GM23338 (cell line): Measurements from ENCODE around the gene TRPC6.

Source experiments
- CREB1 ChIP-seq: fragments of 250-450 bp; sonication (Bioruptor Pico); IDR thresholded peaks from 2 replicates; pipeline ENCODE4 v1.5.0; 2020; ENCODE audit warnings: low read depth, mild to moderate bottlenecking, moderate library complexity
- EZH2 ChIP-seq: fragments of 200-600 bp; sonication (generic); IDR thresholded peaks from one replicate; pipeline ENCODE4 v1.8.0; 2017; ENCODE audit warnings: antibody characterized with exemption, mild to moderate bottlenecking, low read depth; ENCODE audit not compliant: unreplicated experiment
- EZH2phosphoT487 ChIP-seq: fragments of 200-600 bp; sonication (generic); IDR thresholded peaks from one replicate; pipeline ENCODE4 v1.8.1; 2018; ENCODE audit warnings: antibody characterized with exemption; ENCODE audit not compliant: unreplicated experiment
- POLR2AphosphoS5 ChIP-seq: IDR thresholded peaks from 2 replicates; pipeline ENCODE4 v1.6.1; 2016; ENCODE audit warnings: antibody characterized with exemption, low read depth
- REST ChIP-seq: IDR thresholded peaks from one replicate; pipeline ENCODE4 v1.6.1; 2018; ENCODE audit warnings: antibody characterized with exemption; ENCODE audit not compliant: unreplicated experiment
- TF ChIP-seq, protein P1 (sequence below), 2 experiments: fragments of 200-600 bp in 1 of 2; sonication (generic) in 1 of 2; conservative IDR thresholded peaks; 2 replicates each; pipeline versions ENCODE4 v1.5.1 to v1.6.1; 2016 to 2017; ENCODE audit warnings: antibody characterized with exemption in 2 of 2, low read depth in 2 of 2, mild to moderate bottlenecking in 2 of 2, moderate library complexity in 1 of 2

GRCh38 chr11:101523634-101524260 lies 60.1 kb downstream of the TRPC6 start:
- TF ChIP-seq EZH2 (no peak), EZH2phosphoT487 (no peak), CREB1 (CRISPR knock-in tag) (no peak), POLR2AphosphoS5 (no peak), REST (no peak)
- TF ChIP-seq, protein P1, sequence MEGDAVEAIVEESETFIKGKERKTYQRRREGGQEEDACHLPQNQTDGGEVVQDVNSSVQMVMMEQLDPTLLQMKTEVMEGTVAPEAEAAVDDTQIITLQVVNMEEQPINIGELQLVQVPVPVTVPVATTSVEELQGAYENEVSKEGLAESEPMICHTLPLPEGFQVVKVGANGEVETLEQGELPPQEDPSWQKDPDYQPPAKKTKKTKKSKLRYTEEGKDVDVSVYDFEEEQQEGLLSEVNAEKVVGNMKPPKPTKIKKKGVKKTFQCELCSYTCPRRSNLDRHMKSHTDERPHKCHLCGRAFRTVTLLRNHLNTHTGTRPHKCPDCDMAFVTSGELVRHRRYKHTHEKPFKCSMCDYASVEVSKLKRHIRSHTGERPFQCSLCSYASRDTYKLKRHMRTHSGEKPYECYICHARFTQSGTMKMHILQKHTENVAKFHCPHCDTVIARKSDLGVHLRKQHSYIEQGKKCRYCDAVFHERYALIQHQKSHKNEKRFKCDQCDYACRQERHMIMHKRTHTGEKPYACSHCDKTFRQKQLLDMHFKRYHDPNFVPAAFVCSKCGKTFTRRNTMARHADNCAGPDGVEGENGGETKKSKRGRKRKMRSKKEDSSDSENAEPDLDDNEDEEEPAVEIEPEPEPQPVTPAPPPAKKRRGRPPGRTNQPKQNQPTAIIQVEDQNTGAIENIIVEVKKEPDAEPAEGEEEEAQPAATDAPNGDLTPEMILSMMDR (conservative IDR thresholded peaks at IDR 0.05; ENCODE audit: low read depth in 2 of 2) = no peak
